Transverse colon (tissue), 4 donors: ENCODE data around the gene POMC. TPM values are rescaled to one million over a fixed set of nuclear protein-coding genes. Genes with fewer than 3 reads are reported as not detected.

Experiments
- DNase-seq: peaks from one replicate; pipeline ENCODE4 v3.0.0-alpha.2; 2019
- H3K27ac ChIP-seq, 4 donors: fragments of 200-600 bp; sonication (generic); 2 replicates each; pipeline ENCODE4 v1.5.1; 2016 to 2018; ENCODE audit warnings: inconsistent platforms in 4 of 4
- H3K27me3 ChIP-seq: fragments of 200-600 bp; sonication (generic); 2 replicates; pipeline ENCODE4 v1.5.1; 2017; ENCODE audit warnings: inconsistent platforms
- H3K36me3 ChIP-seq, 4 donors: fragments of 200-600 bp; sonication (generic); 2 replicates each; pipeline ENCODE4 v1.5.1; 2017 to 2019; ENCODE audit warnings: inconsistent platforms in 4 of 4
- H3K4me1 ChIP-seq, 4 donors: fragments of 200-600 bp; sonication (generic); 2 replicates each; pipeline ENCODE4 v1.5.1; 2017 to 2020; ENCODE audit warnings: inconsistent platforms in 4 of 4
- H3K4me3 ChIP-seq, 4 donors: fragments of 200-600 bp; sonication (generic); 1 replicate in 1 of 4; 2 replicates in 3 of 4; pipeline versions ENCODE4 v1.5.1 to v1.6.1; 2017 to 2019; ENCODE audit warnings: inconsistent platforms in 4 of 4
- H3K9me3 ChIP-seq, 2 donors: fragments of 200-600 bp; sonication (generic); 2 replicates each; pipeline ENCODE4 v1.5.1; 2017 to 2019; ENCODE audit warnings: inconsistent platforms in 2 of 2
- EP300 ChIP-seq: sonication (generic); formaldehyde crosslinking; IDR thresholded peaks from one replicate; pipeline ENCODE4 v1.6.1; 2017; ENCODE audit warnings: antibody characterized with exemption, low read depth
- POLR2A ChIP-seq: fragments of 450-650 bp; IDR thresholded peaks from one replicate; pipeline ENCODE4 v1.6.1; 2016; ENCODE audit warnings: antibody characterized with exemption, mild to moderate bottlenecking, moderate library complexity
- POLR2AphosphoS5 ChIP-seq, 3 donors: sonication (generic); formaldehyde crosslinking; IDR thresholded peaks; one replicate each; pipeline ENCODE4 v1.6.1; 2016; ENCODE audit warnings: antibody characterized with exemption in 3 of 3
- WGBS, 2 donors: methylation state at CpG; one replicate each; pipeline ENCODE4 v1.1.5; 2018; ENCODE audit warnings: low coverage in 1 of 2; 5-methylcytosine and 5-hydroxymethylcytosine counted together
- in situ Hi-C, 4 donors: fragments of 200-750 bp; cut with MboI; loops; one replicate each; pipeline versions ENCODE4 v1.15.0 to v1.15.1; 2017; ENCODE audit warnings: low sequenced_read_pairs in 3 of 4, low pct_ligation_motif_present in 1 of 4, low pct_unique_long_range_greater_than_20kb in 1 of 4
- intact Hi-C: fragments of 100-400 bp; cut with DNase I; formaldehyde crosslinking; loops from one replicate; pipeline ENCODE4 v1.15.1; 2023; ENCODE audit warnings: low total_unique reads
- total RNA-seq, 4 donors: library from RNA; depleted of rRNA; stranded (reverse); fragments of >200 nt; gene quantifications; one replicate each; pipeline ENCODE4 v1.1.0, GENCODE V29; 2016
- TF ChIP-seq, protein P1 (sequence below), 5 experiments: fragments of 200-600 bp in 3 of 5; fragments of 450-650 bp in 2 of 5; sonication (generic) in 3 of 5; IDR thresholded peaks; 1 replicate in 2 of 5; 2 replicates in 3 of 5; pipeline ENCODE4 v1.5.1; 2016 to 2017; ENCODE audit warnings: antibody characterized with exemption in 5 of 5, inconsistent platforms in 3 of 5, mild to moderate bottlenecking in 2 of 5, moderate library complexity in 1 of 5

POMC gene
- total RNA-seq, 4 donors from 2014 or later: 7.9 to 9.0 TPM; not detected in 2

DNA sequence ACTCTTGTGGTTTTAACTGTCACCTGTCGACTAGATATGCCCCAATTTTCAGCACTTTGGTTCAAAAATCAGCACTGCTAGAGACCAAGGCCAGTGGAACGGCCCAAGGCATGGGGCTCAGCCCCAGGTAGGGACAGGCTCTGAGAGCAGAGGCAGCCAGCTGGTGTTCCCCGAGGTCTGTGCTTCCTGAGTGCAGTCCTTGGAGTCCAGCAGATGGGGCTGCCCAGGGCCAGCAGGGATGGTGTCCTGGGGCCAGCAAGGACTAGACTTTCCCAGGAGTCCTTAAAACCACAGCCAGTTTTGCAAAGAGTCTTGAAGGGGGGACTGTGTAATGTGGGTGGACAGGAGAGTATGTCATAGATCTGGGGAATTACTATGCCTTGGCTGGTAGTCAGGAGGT is 56.3 kb downstream of the POMC start:
- intact Hi-C loops (no loop called here), in situ Hi-C loops (no loop called here)
- Histone ChIP-seq H3K9me3 (no peaks in the 10 kb centered on the region), H3K4me1 (no peaks in the 10 kb centered on the region), H3K4me3 (no peak overlapping the region), H3K27ac (no peak overlapping the region), H3K36me3 (no peaks in the 10 kb centered on the region), H3K27me3 (no peaks in the 10 kb centered on the region)
- TF ChIP-seq, protein P1, sequence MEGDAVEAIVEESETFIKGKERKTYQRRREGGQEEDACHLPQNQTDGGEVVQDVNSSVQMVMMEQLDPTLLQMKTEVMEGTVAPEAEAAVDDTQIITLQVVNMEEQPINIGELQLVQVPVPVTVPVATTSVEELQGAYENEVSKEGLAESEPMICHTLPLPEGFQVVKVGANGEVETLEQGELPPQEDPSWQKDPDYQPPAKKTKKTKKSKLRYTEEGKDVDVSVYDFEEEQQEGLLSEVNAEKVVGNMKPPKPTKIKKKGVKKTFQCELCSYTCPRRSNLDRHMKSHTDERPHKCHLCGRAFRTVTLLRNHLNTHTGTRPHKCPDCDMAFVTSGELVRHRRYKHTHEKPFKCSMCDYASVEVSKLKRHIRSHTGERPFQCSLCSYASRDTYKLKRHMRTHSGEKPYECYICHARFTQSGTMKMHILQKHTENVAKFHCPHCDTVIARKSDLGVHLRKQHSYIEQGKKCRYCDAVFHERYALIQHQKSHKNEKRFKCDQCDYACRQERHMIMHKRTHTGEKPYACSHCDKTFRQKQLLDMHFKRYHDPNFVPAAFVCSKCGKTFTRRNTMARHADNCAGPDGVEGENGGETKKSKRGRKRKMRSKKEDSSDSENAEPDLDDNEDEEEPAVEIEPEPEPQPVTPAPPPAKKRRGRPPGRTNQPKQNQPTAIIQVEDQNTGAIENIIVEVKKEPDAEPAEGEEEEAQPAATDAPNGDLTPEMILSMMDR (IDR thresholded peaks at IDR 0.05): no peak
- TF ChIP-seq EP300 (no peak), POLR2A (no peak), POLR2AphosphoS5 (IDR thresholded peaks at IDR 0.05) (no peak)
- 91 to 100% methylated on average over 1 to 3 of the region's 3 CpGs for WGBS, 2 donors
- no peak for DNase-seq

Other genes with a start within 250 kb of the POMC start
- gene ADCY3, start 248.3 kb downstream of the POMC start, total RNA-seq: 10 to 100 TPM; 11.7 to 80.2 (median 22.6) TPM
- gene DNAJC27, start 196.6 kb downstream of the POMC start, total RNA-seq: 1 to 10 TPM; 4.0 to 7.6 (median 5.7) TPM
- 1 to 10 TPM in 2 of 4 donors, under 1 TPM in 2; under 0.01 to 1.4 (median 0.70) TPM for gene EFR3B, start 126.5 kb downstream of the POMC start, total RNA-seq
- 10 to 100 TPM; 16.1 to 33.7 (median 21.0) TPM for gene DNMT3A, start 173.3 kb upstream of the POMC start, total RNA-seq